ENCODE measurements around the gene KCNQ1. TPM values are rescaled to one million over a fixed set of nuclear protein-coding genes. Genes with fewer than 3 reads are reported as not detected.
A peak's percentile ranks its signal among the peaks of the same experiment; 100 is the strongest.

KCNQ1 gene
- total and polyA plus RNA-seq, 4 donors = 15.4 to 41.7 (median 26.2) TPM

GRCh38 chr11:2674658-2675131 lies 229.9 kb downstream of the KCNQ1 start:
- Histone ChIP-seq H3K27ac (ENCODE audit: low read depth in 1 of 2, low read length in 1 of 2) (peak overlapping the region in 1 of 2 donors; percentile 20), H3K36me3 (ENCODE audit: control insufficient read depth in 4 of 4, insufficient read depth in 4 of 4, low read length in 4 of 4) (no peaks in the 10 kb centered on the region), H3K9me3 (ENCODE audit: control insufficient read depth in 4 of 4, insufficient read depth in 3 of 4, low read length in 3 of 4) (no peaks in the 10 kb centered on the region), H3K9ac (ENCODE audit: insufficient read depth in 1 of 2, low read length in 2 of 2) (no peak overlapping the region), H3K4me3 (no peak overlapping the region), H3K27me3 (ENCODE audit: control insufficient read depth in 3 of 3, insufficient read depth in 3 of 3, low read length in 2 of 3) (no peaks in the 10 kb centered on the region), H3K4me1 (ENCODE audit: control insufficient read depth in 5 of 5, insufficient read depth in 5 of 5, low read length in 5 of 5) (peaks cover 0 to 21% (median 13%) of the 10 kb centered on the region in 5 donors)
- ATAC-seq (ENCODE audit: insufficient read depth, low FRiP score) = no peak
- TF ChIP-seq CTCF (IDR thresholded peaks at IDR 0.05; ENCODE audit: control extremely low read depth, extremely low read depth) = no peak
- peak; percentile 46 to 59 (median 47) for DNase-seq
- WGBS, 2 donors = 63 to 71% methylated on average over 8 of the region's 8 CpGs

- DNase-seq = peak in 2 of 3 donors; percentile 12 to 37
These were observed 230.7 kb downstream of the KCNQ1 start for GRCh38 chr11:2675540-2675939.

GRCh38 chr11:2677127-2677526 lies 232.3 kb downstream of the KCNQ1 start:
- Histone ChIP-seq H3K27me3 (ENCODE audit: control insufficient read depth in 3 of 3, insufficient read depth in 3 of 3, low read length in 2 of 3) (no peaks in the 10 kb centered on the region), H3K27ac (ENCODE audit: low read depth in 1 of 2, low read length in 1 of 2) (no peak overlapping the region), H3K36me3 (ENCODE audit: control insufficient read depth in 4 of 4, insufficient read depth in 4 of 4, low read length in 4 of 4) (no peaks in the 10 kb centered on the region), H3K9ac (ENCODE audit: insufficient read depth in 1 of 2, low read length in 2 of 2) (no peak overlapping the region), H3K4me1 (ENCODE audit: control insufficient read depth in 5 of 5, insufficient read depth in 5 of 5, low read length in 5 of 5) (peaks cover 0 to 21% (median 13%) of the 10 kb centered on the region in 5 donors), H3K4me3 (no peak overlapping the region), H3K9me3 (ENCODE audit: control insufficient read depth in 4 of 4, insufficient read depth in 3 of 4, low read length in 3 of 4) (no peaks in the 10 kb centered on the region)
- TF ChIP-seq CTCF (IDR thresholded peaks at IDR 0.05; ENCODE audit: control extremely low read depth, extremely low read depth) = no peak
- 35 to 53% methylated on average over 1 of the region's 1 CpG for WGBS, 2 donors
- no peak for ATAC-seq (ENCODE audit: insufficient read depth, low FRiP score)
- no peak for DNase-seq

More at GRCh38 chr11:2675540-2675939, 230.7 kb downstream of the KCNQ1 start:
- ATAC-seq (ENCODE audit: insufficient read depth, low FRiP score) = no peak
- Histone ChIP-seq H3K4me3 (no peak overlapping the region), H3K9me3 (ENCODE audit: control insufficient read depth in 4 of 4, insufficient read depth in 3 of 4, low read length in 3 of 4) (no peaks in the 10 kb centered on the region), H3K27me3 (ENCODE audit: control insufficient read depth in 3 of 3, insufficient read depth in 3 of 3, low read length in 2 of 3) (no peaks in the 10 kb centered on the region), H3K27ac (ENCODE audit: low read depth in 1 of 2, low read length in 1 of 2) (no peak overlapping the region), H3K9ac (ENCODE audit: insufficient read depth in 1 of 2, low read length in 2 of 2) (no peak overlapping the region), H3K4me1 (ENCODE audit: control insufficient read depth in 5 of 5, insufficient read depth in 5 of 5, low read length in 5 of 5) (peaks cover 0 to 21% (median 13%) of the 10 kb centered on the region in 5 donors), H3K36me3 (ENCODE audit: control insufficient read depth in 4 of 4, insufficient read depth in 4 of 4, low read length in 4 of 4) (no peaks in the 10 kb centered on the region)
- WGBS, 2 donors = 89 to 94% methylated on average over 7 of the region's 7 CpGs
- TF ChIP-seq CTCF (IDR thresholded peaks at IDR 0.05; ENCODE audit: control extremely low read depth, extremely low read depth) = no peak

GRCh38 chr11:2678396-2678795 lies 233.6 kb downstream of the KCNQ1 start:
- no peak overlapping the region for H3K27ac ChIP-seq (ENCODE audit: low read depth in 1 of 2, low read length in 1 of 2)
- peaks cover 0 to 21% (median 10%) of the 10 kb centered on the region in 5 donors for H3K4me1 ChIP-seq (ENCODE audit: control insufficient read depth in 5 of 5, insufficient read depth in 5 of 5, low read length in 5 of 5)
- H3K27me3 ChIP-seq (ENCODE audit: control insufficient read depth in 3 of 3, insufficient read depth in 3 of 3, low read length in 2 of 3) = no peaks in the 10 kb centered on the region
- no peak for DNase-seq
- TF ChIP-seq CTCF (IDR thresholded peaks at IDR 0.05; ENCODE audit: control extremely low read depth, extremely low read depth) = no peak
- no peak overlapping the region for H3K9ac ChIP-seq (ENCODE audit: insufficient read depth in 1 of 2, low read length in 2 of 2)
- ATAC-seq (ENCODE audit: insufficient read depth, low FRiP score) = no peak
- H3K4me3 ChIP-seq = no peak overlapping the region
- H3K36me3 ChIP-seq (ENCODE audit: control insufficient read depth in 4 of 4, insufficient read depth in 4 of 4, low read length in 4 of 4) = no peaks in the 10 kb centered on the region
- WGBS, 2 donors = 32 to 45% methylated on average over 1 of the region's 1 CpG
- no peaks in the 10 kb centered on the region for H3K9me3 ChIP-seq (ENCODE audit: control insufficient read depth in 4 of 4, insufficient read depth in 3 of 4, low read length in 3 of 4)
